HepG2 (cell line): ENCODE results near the gene DCDC2. TPM values are rescaled to one million over a fixed set of nuclear protein-coding genes. Genes with fewer than 3 reads are reported as not detected.

Experiments
- DMTF1 ChIP-seq: sonication (generic); formaldehyde crosslinking; IDR thresholded peaks from 2 replicates; pipeline ENCODE4 v1.4.0; 2020; ENCODE audit warnings: mild to moderate bottlenecking, missing genetic modification reagents
- DR1 ChIP-seq: sonication (generic); formaldehyde crosslinking; IDR thresholded peaks from 2 replicates; pipeline ENCODE4 v1.8.0; 2021; ENCODE audit warnings: mild to moderate bottlenecking, missing genetic modification reagents, inconsistent platforms
- FOSL2 ChIP-seq: sonication (generic); formaldehyde crosslinking; IDR thresholded peaks from 2 replicates; pipeline ENCODE4 v1.4.0; 2020; ENCODE audit warnings: missing genetic modification reagents
- JUND ChIP-seq: sonication (generic); formaldehyde crosslinking; IDR thresholded peaks from 2 replicates; pipeline ENCODE4 v1.8.0; 2022; ENCODE audit warnings: mild to moderate bottlenecking, missing genetic modification reagents
- MLLT10 ChIP-seq: sonication (generic); formaldehyde crosslinking; IDR thresholded peaks from 2 replicates; pipeline ENCODE4 v1.4.0; 2020; ENCODE audit warnings: missing genetic modification reagents
- NFE2 ChIP-seq: sonication (generic); formaldehyde crosslinking; IDR thresholded peaks from 2 replicates; pipeline ENCODE4 v1.4.0; 2020; ENCODE audit warnings: missing genetic modification reagents
- NFYB ChIP-seq: sonication (generic); formaldehyde crosslinking; IDR thresholded peaks from 2 replicates; pipeline ENCODE4 v1.4.0; 2020; ENCODE audit warnings: missing genetic modification reagents
- RBFOX2 ChIP-seq: fragments of 200-400 bp; formaldehyde crosslinking; IDR thresholded peaks from 2 replicates; pipeline ENCODE4 v1.6.1; 2017; ENCODE audit warnings: low read depth, mild to moderate bottlenecking, low read length
- TRIM24 ChIP-seq: sonication (generic); formaldehyde crosslinking; IDR thresholded peaks from 2 replicates; pipeline ENCODE4 v1.8.0; 2022; ENCODE audit warnings: mild to moderate bottlenecking, missing genetic modification reagents
- ZNF30 ChIP-seq: sonication (generic); formaldehyde crosslinking; IDR thresholded peaks from 2 replicates; pipeline ENCODE4 v1.5.0; 2020; ENCODE audit warnings: mild to moderate bottlenecking, missing genetic modification reagents
- ZNF343 ChIP-seq: sonication (generic); formaldehyde crosslinking; IDR thresholded peaks from 2 replicates; pipeline ENCODE4 v1.4.0; 2020; ENCODE audit warnings: mild to moderate bottlenecking, missing genetic modification reagents
- ZNF530 ChIP-seq: sonication (generic); formaldehyde crosslinking; IDR thresholded peaks from 2 replicates; pipeline ENCODE4 v1.5.0; 2020; ENCODE audit warnings: low read depth, mild to moderate bottlenecking, missing genetic modification reagents
- ZNF615 ChIP-seq: sonication (generic); formaldehyde crosslinking; IDR thresholded peaks from 2 replicates; pipeline ENCODE4 v1.5.0; 2020; ENCODE audit warnings: mild to moderate bottlenecking, missing genetic modification reagents, borderline replicate concordance
- ZNF670 ChIP-seq: sonication (generic); formaldehyde crosslinking; IDR thresholded peaks from 2 replicates; pipeline ENCODE4 v1.8.0; 2022; ENCODE audit warnings: mild to moderate bottlenecking, missing genetic modification reagents, borderline replicate concordance
- polyA plus RNA-seq, 8 experiments: library from polyadenylated mRNA; depleted of rRNA in 3 of 8; stranded (reverse) in 7 of 8; unstranded in 1 of 8; fragments of >200 nt; fragmentation: Illumina TruSeq in 4 of 8; extraction: Trizol in 4 of 8; gene quantifications; 2 replicates each; pipeline versions ENCODE4 v1.2.1 to v1.2.3, GENCODE V29; 2011 to 2016; ENCODE audit warnings: low read depth in 4 of 8, missing spikeins in 1 of 8, mixed read lengths in 1 of 8; ENCODE audit not compliant: insufficient read depth in 1 of 8
- total RNA-seq, 5 experiments: library from RNA; depleted of rRNA; stranded (reverse); fragments of >200 nt; fragmentation: Illumina TruSeq; extraction: Trizol; gene quantifications; 2 replicates each; pipeline ENCODE4 v1.2.3, GENCODE V29; 2016; ENCODE audit warnings: low read depth in 1 of 5
- TF ChIP-seq, protein P1 (sequence below): sonication (generic); formaldehyde crosslinking; IDR thresholded peaks from 2 replicates; pipeline ENCODE4 v1.4.0; 2020; ENCODE audit warnings: mild to moderate bottlenecking, missing genetic modification reagents
- TF ChIP-seq, protein P2 (sequence below): sonication (generic); formaldehyde crosslinking; IDR thresholded peaks from 2 replicates; pipeline ENCODE4 v1.8.1; 2023; ENCODE audit warnings: mild to moderate bottlenecking, missing genetic modification reagents, borderline replicate concordance
- TF ChIP-seq, protein P3 (sequence below): sonication (generic); formaldehyde crosslinking; IDR thresholded peaks from 2 replicates; pipeline ENCODE4 v1.9.0; 2021; ENCODE audit warnings: mild to moderate bottlenecking, missing genetic modification reagents
- TF ChIP-seq, protein P4 (sequence below): sonication (generic); formaldehyde crosslinking; IDR thresholded peaks from 2 replicates; pipeline ENCODE4 v1.4.0; 2020; ENCODE audit warnings: mild to moderate bottlenecking, missing genetic modification reagents

Gene DCDC2
- total and polyA plus RNA-seq, 2 of the 13 experiments (the other 11 are each of a cell fraction or from before 2014, with no cell fraction given) = 9.0 to 36.2 TPM

GRCh38 chr6:24402697-24403500 is 45.0 kb upstream of the DCDC2 start, which contains the start of gene MRS2 (continued):
- TF ChIP-seq ZNF670 (no peak; the same call in 1 of the 2 replicates), ZNF30 (CRISPR knock-in tag) (peak; percentile 74; the same call in 1 of the 2 replicates), ZNF615 (CRISPR knock-in tag) (no peak; the same call in 1 of the 2 replicates), ZNF343 (CRISPR knock-in tag) (peak; percentile 97), MLLT10 (CRISPR knock-in tag) (0 out of 2 replicates have a peak, but pooled peaks have one; percentile 23), NFE2 (CRISPR knock-in tag) (no peak), DMTF1 (no peak; the same call in 1 of the 2 replicates), RBFOX2 (peak; percentile 96), NFYB (CRISPR knock-in tag) (peak; percentile 72), JUND (CRISPR knock-in tag) (peak; percentile 69), ZNF530 (CRISPR knock-in tag) (peak; percentile 64; the same call in 1 of the 2 replicates), DR1 (CRISPR knock-in tag) (peak; percentile 82), TRIM24 (no peak), FOSL2 (CRISPR knock-in tag) (peak; percentile 30)
- TF ChIP-seq, protein P1, sequence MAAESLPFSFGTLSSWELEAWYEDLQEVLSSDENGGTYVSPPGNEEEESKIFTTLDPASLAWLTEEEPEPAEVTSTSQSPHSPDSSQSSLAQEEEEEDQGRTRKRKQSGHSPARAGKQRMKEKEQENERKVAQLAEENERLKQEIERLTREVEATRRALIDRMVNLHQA (CRISPR knock-in tag) = no peak
- TF ChIP-seq, protein P2, sequence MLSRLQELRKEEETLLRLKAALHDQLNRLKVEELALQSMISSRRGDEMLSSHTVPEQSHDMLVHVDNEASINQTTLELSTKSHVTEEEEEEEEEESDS (CRISPR knock-in tag) = no peak
- TF ChIP-seq, protein P3, sequence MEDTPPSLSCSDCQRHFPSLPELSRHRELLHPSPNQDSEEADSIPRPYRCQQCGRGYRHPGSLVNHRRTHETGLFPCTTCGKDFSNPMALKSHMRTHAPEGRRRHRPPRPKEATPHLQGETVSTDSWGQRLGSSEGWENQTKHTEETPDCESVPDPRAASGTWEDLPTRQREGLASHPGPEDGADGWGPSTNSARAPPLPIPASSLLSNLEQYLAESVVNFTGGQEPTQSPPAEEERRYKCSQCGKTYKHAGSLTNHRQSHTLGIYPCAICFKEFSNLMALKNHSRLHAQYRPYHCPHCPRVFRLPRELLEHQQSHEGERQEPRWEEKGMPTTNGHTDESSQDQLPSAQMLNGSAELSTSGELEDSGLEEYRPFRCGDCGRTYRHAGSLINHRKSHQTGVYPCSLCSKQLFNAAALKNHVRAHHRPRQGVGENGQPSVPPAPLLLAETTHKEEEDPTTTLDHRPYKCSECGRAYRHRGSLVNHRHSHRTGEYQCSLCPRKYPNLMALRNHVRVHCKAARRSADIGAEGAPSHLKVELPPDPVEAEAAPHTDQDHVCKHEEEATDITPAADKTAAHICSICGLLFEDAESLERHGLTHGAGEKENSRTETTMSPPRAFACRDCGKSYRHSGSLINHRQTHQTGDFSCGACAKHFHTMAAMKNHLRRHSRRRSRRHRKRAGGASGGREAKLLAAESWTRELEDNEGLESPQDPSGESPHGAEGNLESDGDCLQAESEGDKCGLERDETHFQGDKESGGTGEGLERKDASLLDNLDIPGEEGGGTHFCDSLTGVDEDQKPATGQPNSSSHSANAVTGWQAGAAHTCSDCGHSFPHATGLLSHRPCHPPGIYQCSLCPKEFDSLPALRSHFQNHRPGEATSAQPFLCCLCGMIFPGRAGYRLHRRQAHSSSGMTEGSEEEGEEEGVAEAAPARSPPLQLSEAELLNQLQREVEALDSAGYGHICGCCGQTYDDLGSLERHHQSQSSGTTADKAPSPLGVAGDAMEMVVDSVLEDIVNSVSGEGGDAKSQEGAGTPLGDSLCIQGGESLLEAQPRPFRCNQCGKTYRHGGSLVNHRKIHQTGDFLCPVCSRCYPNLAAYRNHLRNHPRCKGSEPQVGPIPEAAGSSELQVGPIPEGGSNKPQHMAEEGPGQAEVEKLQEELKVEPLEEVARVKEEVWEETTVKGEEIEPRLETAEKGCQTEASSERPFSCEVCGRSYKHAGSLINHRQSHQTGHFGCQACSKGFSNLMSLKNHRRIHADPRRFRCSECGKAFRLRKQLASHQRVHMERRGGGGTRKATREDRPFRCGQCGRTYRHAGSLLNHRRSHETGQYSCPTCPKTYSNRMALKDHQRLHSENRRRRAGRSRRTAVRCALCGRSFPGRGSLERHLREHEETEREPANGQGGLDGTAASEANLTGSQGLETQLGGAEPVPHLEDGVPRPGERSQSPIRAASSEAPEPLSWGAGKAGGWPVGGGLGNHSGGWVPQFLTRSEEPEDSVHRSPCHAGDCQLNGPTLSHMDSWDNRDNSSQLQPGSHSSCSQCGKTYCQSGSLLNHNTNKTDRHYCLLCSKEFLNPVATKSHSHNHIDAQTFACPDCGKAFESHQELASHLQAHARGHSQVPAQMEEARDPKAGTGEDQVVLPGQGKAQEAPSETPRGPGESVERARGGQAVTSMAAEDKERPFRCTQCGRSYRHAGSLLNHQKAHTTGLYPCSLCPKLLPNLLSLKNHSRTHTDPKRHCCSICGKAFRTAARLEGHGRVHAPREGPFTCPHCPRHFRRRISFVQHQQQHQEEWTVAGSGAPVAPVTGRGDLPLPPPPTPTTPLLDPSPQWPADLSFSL (CRISPR knock-in tag) = peak; percentile 42; the same call in 1 of the 2 replicates
- TF ChIP-seq, protein P4, sequence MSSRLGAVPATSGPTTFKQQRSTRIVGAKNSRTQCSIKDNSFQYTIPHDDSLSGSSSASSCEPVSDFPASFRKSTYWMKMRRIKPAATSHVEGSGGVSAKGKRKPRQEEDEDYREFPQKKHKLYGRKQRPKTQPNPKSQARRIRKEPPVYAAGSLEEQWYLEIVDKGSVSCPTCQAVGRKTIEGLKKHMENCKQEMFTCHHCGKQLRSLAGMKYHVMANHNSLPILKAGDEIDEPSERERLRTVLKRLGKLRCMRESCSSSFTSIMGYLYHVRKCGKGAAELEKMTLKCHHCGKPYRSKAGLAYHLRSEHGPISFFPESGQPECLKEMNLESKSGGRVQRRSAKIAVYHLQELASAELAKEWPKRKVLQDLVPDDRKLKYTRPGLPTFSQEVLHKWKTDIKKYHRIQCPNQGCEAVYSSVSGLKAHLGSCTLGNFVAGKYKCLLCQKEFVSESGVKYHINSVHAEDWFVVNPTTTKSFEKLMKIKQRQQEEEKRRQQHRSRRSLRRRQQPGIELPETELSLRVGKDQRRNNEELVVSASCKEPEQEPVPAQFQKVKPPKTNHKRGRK (CRISPR knock-in tag) = peak; percentile 88; the same call in 1 of the 2 replicates
